PFSK-1 (cell line): ENCODE data around the gene SBSN.

ENCODE experiments used
- POLR2AphosphoS5 ChIP-seq: IDR thresholded peaks from 2 replicates; pipeline ENCODE4 v1.6.1; 2012; ENCODE audit warnings: low read depth, mild to moderate bottlenecking, control low read depth, low read length, moderate library complexity
- TF ChIP-seq, protein P1 (sequence below), 2 experiments: IDR thresholded peaks; 2 replicates each; pipeline versions ENCODE4 v1.6.1 to v1.8.0; 2011 to 2012; ENCODE audit warnings: low read depth in 2 of 2, low read length in 2 of 2, control low read depth in 1 of 2, inconsistent platforms in 1 of 2, mild to moderate bottlenecking in 1 of 2, moderate library complexity in 1 of 2; ENCODE audit not compliant: insufficient read depth in 1 of 2

DNA sequence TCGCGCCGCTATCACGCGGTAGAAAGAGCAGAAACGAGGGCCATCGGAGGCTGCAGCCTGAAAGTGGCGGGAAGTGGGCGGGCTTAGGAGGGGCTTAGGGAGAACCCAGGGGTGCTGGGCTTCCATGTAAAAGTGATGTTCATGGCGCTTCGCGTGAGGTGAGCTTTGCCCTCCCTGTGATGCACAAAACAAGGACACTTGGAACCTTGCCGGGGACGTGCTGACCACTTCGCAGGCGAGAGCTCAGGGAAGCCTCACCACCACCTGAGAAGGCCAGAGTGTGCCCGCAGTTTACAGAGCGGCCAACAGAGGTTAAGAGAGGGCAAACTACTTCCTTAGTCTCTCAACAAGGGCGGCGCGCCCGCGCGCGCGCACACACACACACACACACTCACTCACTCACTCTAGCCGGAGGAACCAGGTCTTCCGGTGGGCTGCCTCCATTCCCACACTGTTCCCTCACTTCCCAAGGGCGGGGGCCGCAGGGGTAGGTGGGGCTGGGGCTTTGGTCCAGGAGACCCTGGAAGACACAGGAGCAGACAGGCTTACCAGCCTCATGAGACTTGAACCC, 5.8 kb upstream of the SBSN start:
- no peak for TF ChIP-seq POLR2AphosphoS5
- TF ChIP-seq, protein P1, sequence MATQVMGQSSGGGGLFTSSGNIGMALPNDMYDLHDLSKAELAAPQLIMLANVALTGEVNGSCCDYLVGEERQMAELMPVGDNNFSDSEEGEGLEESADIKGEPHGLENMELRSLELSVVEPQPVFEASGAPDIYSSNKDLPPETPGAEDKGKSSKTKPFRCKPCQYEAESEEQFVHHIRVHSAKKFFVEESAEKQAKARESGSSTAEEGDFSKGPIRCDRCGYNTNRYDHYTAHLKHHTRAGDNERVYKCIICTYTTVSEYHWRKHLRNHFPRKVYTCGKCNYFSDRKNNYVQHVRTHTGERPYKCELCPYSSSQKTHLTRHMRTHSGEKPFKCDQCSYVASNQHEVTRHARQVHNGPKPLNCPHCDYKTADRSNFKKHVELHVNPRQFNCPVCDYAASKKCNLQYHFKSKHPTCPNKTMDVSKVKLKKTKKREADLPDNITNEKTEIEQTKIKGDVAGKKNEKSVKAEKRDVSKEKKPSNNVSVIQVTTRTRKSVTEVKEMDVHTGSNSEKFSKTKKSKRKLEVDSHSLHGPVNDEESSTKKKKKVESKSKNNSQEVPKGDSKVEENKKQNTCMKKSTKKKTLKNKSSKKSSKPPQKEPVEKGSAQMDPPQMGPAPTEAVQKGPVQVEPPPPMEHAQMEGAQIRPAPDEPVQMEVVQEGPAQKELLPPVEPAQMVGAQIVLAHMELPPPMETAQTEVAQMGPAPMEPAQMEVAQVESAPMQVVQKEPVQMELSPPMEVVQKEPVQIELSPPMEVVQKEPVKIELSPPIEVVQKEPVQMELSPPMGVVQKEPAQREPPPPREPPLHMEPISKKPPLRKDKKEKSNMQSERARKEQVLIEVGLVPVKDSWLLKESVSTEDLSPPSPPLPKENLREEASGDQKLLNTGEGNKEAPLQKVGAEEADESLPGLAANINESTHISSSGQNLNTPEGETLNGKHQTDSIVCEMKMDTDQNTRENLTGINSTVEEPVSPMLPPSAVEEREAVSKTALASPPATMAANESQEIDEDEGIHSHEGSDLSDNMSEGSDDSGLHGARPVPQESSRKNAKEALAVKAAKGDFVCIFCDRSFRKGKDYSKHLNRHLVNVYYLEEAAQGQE (IDR thresholded peaks at IDR 0.05; ENCODE audit: insufficient read depth in 1 of 2, low read depth in 2 of 2, low read length in 2 of 2), result no peak
